Globus pallidus (tissue), 1 donor: Measurements from ENCODE around the gene DRGX.

Source experiments
- DNase-seq: peaks from one replicate; pipeline ENCODE4 v3.0.0-alpha.2; 2015; ENCODE audit warnings: low spot score

DRGX gene

GRCh38 chr10:49381111-49381900 is 14.6 kb downstream of the DRGX start:
- DNase-seq, result no peak

GRCh38 chr10:49379596-49380410 is 16.1 kb downstream of the DRGX start:
- no peak for DNase-seq

DNA sequence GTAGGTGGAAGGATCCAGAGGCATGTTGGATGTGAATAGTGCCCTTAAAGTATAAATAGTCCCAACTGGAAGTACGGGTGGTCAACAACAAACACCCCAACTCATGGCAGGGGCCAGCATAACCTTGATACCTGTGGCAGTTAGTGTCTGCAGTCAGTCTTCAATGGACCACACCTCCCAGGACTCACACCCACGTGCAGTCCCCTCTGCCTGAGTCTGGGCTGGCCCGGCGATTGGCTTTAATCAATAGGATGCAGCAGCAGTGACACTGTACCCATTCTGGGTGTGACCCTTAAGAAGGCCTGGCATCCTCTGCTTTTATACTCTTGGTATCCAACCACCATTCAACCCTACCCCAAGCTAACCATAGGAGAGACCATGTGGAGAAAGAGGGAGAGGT is 18.6 kb downstream of the DRGX start:
- no peak for DNase-seq

- no peak for DNase-seq
These were observed 20.3 kb downstream of the DRGX start for GRCh38 chr10:49375611-49376010.

GRCh38 chr10:49374740-49375139 is 21.1 kb downstream of the DRGX start:
- DNase-seq, result no peak

DNA sequence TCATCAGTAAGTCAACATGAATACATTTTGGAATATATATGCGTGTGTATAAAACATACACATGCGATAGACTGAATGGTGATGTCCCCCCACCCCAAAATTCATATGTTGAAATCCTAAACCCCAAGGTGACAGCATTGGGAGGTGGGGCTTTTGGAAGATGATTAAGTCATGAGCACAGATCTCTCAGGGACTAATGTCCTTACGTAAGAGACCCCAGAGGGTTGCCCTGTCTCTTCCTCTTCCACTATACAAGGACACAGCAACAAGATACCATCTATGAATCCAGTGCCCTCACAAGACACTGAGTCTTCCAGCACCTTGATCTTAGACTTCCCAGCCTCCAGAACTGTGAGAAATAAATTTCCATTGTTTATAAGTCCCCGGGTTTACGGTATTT is 22.5 kb downstream of the DRGX start:
- DNase-seq, result no peak

- no peak for DNase-seq
These were observed 23.9 kb downstream of the DRGX start for GRCh38 chr10:49371967-49372366.

DNA sequence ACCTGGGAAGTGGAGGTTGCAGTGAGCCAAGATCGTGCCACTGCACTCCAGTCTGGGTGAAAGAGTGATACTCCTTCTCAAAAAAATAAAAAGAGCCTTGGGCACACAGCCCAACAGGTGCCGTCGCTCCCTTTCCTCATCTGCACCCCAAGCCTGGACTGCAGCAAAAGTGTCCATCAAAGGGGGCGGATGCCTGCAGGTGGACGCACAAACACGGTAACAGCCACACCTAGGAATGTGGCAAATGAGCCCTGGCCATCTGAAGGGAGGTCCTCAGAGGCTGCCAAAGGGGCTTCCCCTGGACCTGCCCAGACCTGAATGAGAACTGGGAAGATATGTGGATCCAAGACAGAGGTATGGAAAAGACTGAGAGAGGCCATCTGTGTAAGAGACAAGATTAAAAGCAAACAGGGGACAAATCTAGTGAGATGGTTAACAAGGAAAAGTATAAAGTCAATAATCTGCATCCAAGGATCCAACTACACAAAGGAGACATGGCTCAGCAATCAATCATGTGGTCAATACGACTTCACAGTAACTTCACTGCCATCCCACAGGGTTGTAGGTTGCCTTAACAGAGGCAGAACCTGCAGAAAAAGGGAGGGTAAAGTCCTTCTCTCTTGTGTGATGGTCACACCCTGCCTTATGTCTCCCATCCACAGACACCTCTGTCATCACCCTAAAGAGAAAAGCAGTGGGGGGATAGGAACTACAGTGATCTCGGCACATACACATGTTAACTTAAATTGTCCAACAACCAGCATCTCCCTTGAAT is 25.4 kb downstream of the DRGX start:
- no peak for DNase-seq

DNA sequence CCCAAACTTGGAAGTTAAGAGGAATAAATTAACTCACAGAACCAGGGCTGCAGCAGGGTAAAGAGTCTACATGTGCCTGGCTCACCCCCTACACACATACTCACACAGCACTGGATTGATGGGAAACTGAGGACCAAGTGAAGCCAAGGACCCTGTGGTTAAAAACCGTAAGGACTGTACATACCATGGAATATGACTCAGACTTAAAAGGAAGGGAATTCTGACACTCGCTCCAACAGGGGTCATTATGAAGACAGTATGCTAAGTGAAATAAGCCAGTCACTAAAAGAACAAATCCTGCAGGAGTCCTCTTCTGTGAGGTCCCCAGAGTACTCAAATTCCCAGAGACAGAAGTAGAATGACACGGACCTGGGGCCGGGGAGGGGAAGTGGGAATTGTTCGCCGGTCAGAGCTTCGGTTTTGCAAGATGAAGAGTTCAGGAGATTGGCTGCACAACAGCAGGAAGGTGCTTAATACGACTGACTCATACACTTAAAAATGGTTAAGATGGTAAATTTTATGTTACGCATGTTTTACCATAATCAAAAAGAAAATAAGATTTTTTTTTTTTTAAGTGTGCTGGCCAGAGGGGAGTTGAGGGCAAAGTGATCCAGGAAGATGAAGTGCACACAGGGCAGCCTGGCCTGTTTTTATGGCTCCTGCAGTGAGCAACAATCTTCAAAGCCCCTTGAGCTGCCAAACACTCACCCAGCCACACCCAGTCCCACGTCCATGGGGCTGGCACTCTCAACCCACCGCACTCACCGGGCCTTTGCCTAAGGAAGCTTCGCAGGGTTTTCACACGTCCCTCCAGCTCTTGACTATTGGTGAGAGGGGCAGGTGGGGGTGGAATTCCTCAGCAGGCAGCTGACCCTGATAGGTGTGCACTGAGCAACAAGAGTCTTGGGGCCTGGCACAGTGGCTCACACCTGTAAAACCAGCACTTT is 26.4 kb downstream of the DRGX start:
- no peak for DNase-seq

DNA sequence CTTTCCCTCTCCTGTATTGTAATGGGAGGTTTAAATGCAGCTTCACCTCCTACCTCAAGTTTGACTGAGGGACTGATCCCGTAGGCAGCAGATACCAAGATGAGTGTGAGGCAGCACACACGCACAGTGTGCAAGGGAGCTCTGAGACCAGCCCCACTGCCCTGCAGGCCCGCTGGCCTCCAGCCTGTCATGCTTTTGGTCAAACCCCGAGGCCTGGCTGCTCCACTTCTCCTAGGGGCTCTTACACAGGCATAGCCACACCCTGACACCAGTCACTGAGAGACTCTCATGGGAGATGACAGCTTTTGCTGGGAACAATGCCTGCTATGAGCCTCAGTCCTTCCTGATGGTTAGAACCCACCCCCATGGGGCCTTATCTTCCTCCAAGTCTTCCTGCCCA is 27.6 kb downstream of the DRGX start:
- no peak for DNase-seq

DNA sequence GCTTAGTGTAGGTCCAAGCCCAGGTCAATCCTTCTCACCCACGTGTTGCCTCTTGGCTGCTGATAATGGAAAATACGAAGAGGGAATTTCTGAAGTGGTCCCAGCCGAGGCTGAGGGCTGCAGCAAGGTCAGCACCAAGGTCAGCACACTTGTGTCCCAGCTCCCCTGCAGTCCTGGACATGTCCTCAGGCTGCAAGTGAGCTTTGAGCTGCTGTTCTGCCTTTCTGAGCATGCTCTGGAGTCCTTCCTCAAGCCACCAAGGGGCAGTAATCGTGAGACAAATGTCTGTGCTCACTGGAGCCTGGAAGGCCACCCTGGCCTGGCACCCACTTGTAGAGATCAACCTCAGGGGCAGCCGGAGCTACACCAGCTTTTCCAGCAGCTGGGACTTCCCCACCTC is 28.3 kb downstream of the DRGX start:
- no peak for DNase-seq

- DNase-seq, result no peak
These were observed 29.4 kb downstream of the DRGX start for GRCh38 chr10:49366460-49366859.

DNA sequence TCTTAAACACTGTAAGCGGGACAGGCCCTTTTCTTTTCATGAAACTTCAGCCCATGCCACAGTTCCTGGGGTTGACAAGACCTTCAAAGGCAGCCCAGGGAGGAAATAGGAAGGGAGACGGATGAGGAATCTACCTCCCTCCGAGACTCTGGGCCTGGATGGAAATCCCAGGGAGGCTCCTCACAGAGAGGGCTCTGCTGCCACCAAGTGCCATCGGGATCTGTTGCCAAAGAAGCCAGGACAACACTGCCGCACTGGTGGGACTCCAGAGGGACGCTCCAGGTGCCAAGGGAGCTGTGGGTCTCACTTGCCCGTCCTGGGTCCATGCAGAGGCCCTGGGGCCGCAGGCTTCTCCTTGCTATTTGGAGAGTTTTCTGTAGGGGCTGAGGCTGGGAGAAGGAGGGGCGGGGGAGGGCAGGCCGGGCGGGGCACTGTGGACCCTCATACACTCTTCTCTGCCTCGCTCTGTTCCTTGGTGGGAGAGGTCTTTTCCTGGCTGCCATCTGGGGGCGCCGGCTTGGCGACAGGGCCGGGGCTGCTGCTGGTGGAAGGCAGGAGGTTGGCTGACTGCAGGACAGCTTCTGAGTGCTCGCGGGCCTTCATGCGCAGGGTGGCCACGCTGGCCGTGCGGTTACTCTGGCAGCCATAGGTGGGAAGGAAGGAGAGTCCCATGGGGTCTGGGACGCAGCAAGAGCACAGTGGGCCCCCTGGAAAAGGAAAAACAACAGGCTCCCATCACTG is 30.0 kb downstream of the DRGX start:
- DNase-seq, result no peak

DNA sequence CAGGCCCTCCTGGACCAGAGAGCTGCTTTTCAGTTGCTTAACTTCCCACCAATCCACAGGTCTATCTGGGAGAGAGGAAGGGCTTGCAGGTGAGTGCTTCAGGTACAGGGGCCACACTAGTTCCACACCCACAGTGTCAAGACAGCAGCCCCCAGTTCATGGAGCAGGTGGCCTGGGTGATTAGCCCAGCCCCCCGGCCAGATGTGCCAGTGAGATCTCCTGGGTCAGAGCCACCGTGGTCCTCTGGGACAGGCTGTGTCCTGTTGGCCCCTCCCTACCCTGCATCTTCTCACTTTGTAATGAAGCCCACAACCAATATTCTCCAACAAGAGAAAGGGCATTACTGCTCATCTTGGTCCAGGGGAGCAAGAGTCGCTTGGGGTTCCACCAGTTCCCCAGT is 30.6 kb downstream of the DRGX start:
- no peak for DNase-seq

GRCh38 chr10:49364747-49365146 is 31.1 kb downstream of the DRGX start:
- DNase-seq, result no peak

- no peak for DNase-seq
These were observed 31.8 kb downstream of the DRGX start for GRCh38 chr10:49364051-49364450.

DNA sequence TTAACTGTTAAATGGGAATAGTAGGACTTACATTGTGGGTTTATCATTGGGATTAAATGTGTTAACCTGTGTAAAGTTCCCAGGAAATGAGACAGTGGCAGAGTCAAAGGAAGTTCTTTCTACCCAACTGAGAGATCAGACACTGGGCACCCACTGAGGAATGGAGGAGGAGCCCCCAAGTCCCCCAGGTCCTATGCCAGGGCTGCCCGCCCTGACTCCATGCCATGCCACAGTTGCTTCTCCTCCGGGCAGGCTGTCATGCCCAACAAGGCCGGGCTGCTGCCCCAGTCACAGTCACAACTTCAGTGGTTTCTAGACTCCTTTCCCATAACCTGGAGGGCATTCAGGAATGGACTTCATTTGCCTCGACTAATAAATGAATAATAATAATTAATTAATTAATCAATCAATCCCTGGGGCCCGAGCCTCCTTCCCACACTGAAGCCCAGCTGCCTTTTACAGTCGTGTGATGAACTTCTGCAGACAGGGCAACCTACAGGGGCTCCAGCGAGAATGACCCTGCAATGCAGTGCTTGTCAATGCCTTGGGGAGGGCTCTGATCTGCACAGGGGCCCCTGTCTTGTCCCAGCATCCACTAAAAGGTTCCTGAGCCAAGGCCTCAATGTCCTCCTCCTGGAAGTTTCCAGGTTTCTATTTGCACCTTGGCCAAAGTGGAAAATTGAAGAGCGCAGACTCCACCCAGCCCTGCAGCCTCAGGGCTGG is 32.4 kb downstream of the DRGX start:
- DNase-seq, result no peak

- DNase-seq, result peak; percentile 45
These were observed 33.2 kb downstream of the DRGX start for GRCh38 chr10:49362596-49363260.

DNA sequence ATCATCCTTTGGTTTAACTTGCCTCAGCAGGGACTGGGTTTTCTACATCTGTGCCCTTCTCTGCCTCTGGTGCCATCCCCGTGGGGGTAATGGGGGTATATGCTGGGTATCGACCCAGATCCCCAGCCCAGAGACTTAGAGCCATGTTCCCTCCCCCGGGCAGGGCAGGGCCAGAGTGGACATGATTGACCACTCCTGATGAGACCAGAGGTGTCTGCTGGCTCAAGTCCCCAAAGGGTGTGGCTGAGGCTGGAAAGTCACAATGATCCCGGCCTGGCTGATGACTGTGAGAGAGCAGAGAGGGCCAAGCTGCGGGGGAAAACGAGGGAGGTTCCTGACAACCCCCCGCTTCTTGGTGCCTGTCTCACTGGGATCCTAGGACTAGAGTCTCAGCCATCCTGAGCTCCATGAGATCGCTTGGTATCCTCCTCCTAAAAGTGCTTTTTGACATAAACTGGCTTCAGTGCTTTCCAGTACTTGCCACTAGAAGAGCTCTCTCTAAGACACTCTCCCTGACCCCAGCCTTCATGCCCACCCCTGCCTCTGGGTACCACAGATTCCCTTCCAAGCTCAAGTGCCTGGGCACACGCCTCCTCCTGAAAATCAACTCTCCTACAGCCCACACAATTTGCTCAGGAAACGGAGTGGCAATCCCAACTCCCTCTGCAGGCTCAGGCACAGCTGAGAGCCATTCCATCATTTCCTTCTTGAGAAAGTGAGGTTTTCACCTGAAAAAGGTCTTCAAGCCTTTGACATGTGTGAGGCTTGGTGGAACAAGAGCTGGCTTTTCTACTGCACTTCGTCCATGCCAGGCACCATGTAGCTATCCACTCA is 33.9 kb downstream of the DRGX start:
- no peak for DNase-seq
